ENCODE data around the gene DEFB112. TPM values are rescaled to one million over a fixed set of nuclear protein-coding genes. Genes with fewer than 3 reads are reported as not detected.

The DEFB112 gene
- polyA plus RNA-seq, 1 donor from 2014 or later = not detected

DNA sequence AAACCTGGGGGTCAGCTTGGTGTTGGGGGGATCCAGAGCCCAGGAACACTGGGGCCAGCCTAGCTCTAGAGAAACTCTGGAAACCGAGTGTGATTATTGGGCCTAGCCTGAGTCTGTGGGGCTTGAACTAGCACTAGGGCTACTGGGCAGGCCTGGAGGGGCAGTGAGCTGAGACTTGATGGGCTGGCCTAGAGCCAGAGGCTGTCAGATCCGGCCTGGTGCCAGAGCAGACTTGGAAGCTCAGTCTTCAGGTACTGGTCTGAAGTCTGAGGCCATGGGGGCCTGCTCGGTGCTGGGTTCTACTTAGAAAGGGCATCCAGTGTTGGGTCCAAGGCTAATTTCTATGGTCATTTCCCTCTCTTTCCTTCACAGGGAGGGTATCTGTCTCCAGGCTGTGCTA, 2.7 kb downstream of the DEFB112 start:
- Mint-ChIP-seq H3K36me3 (no peaks in the 10 kb centered on the region), H3K27ac (no peak overlapping the region), H3K4me1 (no peaks in the 10 kb centered on the region), H3K9me3 (peaks cover 0 to 2% (median 0%) of the 10 kb centered on the region in 3 donors), H3K27me3 (no peaks in the 10 kb centered on the region), H3K4me3 (no peak overlapping the region)

DNA sequence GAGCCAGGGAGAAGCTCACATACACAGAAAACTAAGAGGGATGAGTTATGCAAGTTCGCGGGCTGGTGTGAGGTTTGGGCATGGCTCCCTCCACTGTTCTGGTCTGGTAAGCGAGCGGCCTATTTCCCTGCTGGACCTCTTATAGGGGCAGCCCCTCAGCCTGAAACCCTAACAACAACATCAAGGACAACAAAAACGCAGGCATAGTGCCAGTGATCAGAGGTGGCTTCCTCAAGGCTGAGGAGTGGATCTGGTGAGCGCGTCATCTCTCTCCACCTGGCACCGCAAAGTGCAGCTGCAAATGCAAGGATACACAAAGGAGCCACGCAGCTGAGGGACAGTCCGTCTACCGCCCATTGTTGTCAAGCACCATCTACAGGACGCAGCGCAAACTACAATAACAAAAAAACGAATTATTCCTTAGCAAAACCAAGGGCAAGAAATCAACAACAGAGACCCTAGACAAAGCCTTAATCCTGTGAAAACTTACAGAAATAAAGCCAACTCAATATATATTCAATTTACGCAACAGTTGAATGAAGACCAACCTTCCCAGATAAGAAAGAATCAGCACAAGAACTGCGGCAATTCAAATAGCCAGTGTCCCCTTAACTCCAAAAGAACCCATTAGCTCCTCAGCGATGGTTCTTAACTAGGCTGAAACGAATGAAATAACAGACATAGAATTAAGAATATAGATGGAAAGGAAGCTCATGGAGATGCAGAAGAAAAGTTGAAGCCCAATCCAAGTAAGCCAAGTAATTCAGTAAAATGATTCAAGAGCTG, 18.8 kb downstream of the DEFB112 start:
- Mint-ChIP-seq H3K27ac (no peak overlapping the region), H3K4me1 (peaks cover 0 to 3% (median 0%) of the 10 kb centered on the region in 3 donors), H3K9me3 (peaks cover 4 to 11% (median 9%) of the 10 kb centered on the region in 3 donors)

DNA sequence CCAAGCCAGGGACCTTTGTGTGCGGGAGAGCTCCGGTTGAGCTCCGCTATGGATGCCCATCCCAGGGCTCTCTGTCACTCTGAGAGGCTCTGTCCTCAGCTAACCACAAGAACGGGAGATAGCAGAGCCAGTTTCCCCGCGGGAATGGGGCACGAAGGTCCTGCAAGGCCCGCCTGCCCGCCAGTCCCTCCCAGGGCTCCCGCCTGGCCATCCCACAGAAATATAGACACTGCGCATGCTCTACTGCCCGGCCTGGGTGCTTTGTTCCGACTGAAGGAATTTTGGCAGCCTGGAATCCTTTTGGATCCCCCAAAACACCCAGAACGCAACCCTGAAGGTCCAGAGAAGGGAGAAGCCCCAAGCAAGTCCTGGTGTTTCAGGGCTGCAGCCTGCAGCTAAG, 19.4 kb downstream of the DEFB112 start:
- Mint-ChIP-seq H3K9me3 (peaks cover 4 to 13% (median 7%) of the 10 kb centered on the region in 3 donors), H3K27me3 (no peaks in the 10 kb centered on the region), H3K4me3 (no peak overlapping the region), H3K27ac (no peak overlapping the region), H3K4me1 (peaks cover 0 to 3% (median 0%) of the 10 kb centered on the region in 3 donors), H3K36me3 (no peaks in the 10 kb centered on the region)

More for the DNA sequence above, 18.8 kb downstream of the DEFB112 start:
- Mint-ChIP-seq H3K36me3 (no peaks in the 10 kb centered on the region), H3K27me3 (no peaks in the 10 kb centered on the region), H3K4me3 (no peak overlapping the region)

DNA sequence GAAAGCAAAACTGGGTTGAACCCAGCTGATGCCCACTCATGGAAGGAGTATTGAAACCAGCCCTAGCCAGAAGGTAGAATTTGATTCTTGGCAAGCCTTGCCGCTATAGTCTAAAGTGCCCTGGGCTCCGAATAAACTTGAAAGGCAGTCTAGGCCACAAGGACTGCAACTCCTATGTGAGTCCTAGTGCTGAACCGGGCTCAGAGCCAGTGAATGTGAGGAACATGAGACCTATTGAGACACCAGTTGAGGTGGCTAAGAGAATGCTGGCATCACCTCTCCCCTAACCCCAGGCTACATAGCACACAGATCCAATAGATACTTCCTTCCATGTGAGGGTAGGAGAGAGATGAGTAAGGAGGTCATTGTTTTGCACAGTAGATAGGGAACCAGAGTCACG, 24.5 kb downstream of the DEFB112 start:
- Mint-ChIP-seq H3K36me3 (no peaks in the 10 kb centered on the region), H3K4me3 (no peak overlapping the region), H3K27me3 (no peaks in the 10 kb centered on the region), H3K9me3 (peaks cover 3 to 11% (median 4%) of the 10 kb centered on the region in 3 donors), H3K27ac (no peak overlapping the region), H3K4me1 (peaks cover 0 to 3% (median 0%) of the 10 kb centered on the region in 3 donors)

DNA sequence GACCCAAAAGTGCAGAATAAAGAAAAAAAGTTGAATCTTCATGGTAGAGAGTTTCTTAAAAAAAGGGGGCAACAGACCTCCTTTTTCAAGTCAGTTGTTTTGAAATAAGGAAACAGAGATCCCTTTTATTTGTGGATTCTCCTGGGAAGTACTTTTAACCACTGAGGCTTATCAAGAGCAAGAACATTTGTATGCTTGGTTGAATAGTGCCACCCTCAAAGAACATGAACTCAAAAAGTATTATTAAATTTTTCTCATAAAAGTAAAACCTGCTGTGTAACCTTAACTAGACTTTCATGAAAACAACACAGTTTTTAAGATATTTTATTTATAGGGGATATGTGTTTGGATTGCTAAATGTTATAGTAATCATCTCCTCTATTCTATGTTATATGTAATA, 27.8 kb downstream of the DEFB112 start, which contains the start of gene DEFB110:
TSS of gene DEFB110 (minus strand) at position 101 of the 400 bp plus-strand sequence. CDS start at position 42, 59 bp downstream.
- Mint-ChIP-seq H3K4me1 (no peaks in the 10 kb centered on the region), H3K36me3 (no peaks in the 10 kb centered on the region), H3K27me3 (no peaks in the 10 kb centered on the region), H3K27ac (no peak within 1 kb of the TSS), H3K9me3 (peaks cover 0 to 6% (median 4%) of the 10 kb centered on the region in 3 donors), H3K4me3 (no peak within 1 kb of the TSS)

DNA sequence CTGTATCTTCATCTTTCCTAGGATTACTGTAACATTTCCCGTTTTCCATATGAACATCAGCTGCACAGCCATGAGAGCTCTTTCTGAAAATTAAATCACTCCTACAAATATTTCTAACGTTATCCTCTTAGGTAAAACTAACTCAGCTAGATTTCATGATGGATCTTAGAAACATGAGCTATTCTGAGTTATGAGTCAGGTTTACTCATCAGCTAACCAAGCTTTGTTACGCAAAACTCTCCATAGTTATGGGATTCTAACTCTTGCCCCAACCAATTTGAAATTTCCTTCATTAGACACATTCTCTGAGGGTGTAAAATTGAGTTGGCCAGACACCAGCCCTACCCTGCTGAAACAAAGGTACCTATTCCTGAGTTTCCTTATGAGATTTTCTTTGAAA, 41.9 kb downstream of the DEFB112 start:
- Mint-ChIP-seq H3K9me3 (no peaks in the 10 kb centered on the region), H3K4me3 (no peak overlapping the region), H3K27me3 (no peaks in the 10 kb centered on the region), H3K4me1 (no peaks in the 10 kb centered on the region), H3K36me3 (no peaks in the 10 kb centered on the region), H3K27ac (no peak overlapping the region)

DNA sequence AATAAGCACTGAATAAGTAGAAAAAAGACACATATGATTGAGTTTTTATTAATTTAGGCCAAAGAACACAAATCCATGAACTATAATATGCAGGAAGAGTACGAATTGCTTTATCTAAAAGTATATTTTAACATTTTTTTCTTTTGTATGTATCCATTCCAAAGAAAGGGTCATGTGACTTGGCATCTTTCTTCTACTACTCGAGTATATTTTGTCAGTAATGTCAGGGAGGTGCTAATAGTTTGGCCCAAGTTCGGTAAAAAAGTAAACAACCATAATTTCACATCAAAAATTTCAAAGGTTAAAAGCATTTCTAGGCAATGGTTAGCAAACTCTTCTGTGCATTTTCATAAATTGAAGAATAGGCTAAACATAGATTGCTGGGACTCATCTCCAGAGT, 46.6 kb downstream of the DEFB112 start:
- no peaks in the 10 kb centered on the region for H3K9me3 Mint-ChIP-seq
- H3K27ac Mint-ChIP-seq = no peak overlapping the region
- no peak overlapping the region for H3K4me3 Mint-ChIP-seq
- no peaks in the 10 kb centered on the region for H3K4me1 Mint-ChIP-seq
- no peaks in the 10 kb centered on the region for H3K27me3 Mint-ChIP-seq
- H3K36me3 Mint-ChIP-seq = no peaks in the 10 kb centered on the region

DNA sequence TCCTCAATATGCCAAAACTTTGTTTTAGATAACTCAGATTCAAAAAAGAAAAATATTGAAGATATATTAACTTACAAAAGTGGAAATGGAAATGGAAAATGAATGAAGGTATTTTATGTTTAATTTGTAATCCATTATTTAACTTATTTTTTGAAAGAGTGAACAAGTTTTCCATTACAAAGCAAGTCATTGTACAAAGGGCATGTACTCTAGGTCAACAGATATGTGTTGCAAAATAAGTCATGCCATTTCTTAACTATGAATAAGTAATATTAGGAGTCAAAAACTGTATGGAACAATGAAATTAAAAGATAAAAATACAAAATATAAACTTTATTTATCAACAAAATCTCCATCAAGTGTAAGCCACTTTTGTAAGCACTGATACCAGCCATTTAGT, 54.5 kb downstream of the DEFB112 start:
- no peaks in the 10 kb centered on the region for H3K4me1 Mint-ChIP-seq
- peaks cover 0 to 4% (median 3%) of the 10 kb centered on the region in 3 donors for H3K9me3 Mint-ChIP-seq
- no peaks in the 10 kb centered on the region for H3K36me3 Mint-ChIP-seq
- H3K27me3 Mint-ChIP-seq = no peaks in the 10 kb centered on the region
- H3K27ac Mint-ChIP-seq = no peak overlapping the region
- no peak overlapping the region for H3K4me3 Mint-ChIP-seq

Other genes starting within 250 kb of the DEFB112 start
- not detected for gene CRISP1, start 183.4 kb downstream of the DEFB112 start, polyA plus RNA-seq
- gene DEFB114, start 85.8 kb downstream of the DEFB112 start, polyA plus RNA-seq = not detected
- not detected for gene DEFB113, start 80.3 kb downstream of the DEFB112 start, polyA plus RNA-seq
- gene DEFB110, start 27.9 kb downstream of the DEFB112 start, polyA plus RNA-seq = not detected